GM19043 (cell line): ENCODE measurements around the gene SLC38A11.

Source experiments
- ATAC-seq: cut with Tn5 transposase; IDR thresholded peaks from one replicate; pipeline ENCODE4 v1.9.1; 2021; ENCODE audit warnings: low read depth; ENCODE audit not compliant: unreplicated experiment

SLC38A11 gene

GRCh38 chr2:164847291-164847690 lies 108.0 kb downstream of the SLC38A11 start:
- no peak for ATAC-seq

DNA sequence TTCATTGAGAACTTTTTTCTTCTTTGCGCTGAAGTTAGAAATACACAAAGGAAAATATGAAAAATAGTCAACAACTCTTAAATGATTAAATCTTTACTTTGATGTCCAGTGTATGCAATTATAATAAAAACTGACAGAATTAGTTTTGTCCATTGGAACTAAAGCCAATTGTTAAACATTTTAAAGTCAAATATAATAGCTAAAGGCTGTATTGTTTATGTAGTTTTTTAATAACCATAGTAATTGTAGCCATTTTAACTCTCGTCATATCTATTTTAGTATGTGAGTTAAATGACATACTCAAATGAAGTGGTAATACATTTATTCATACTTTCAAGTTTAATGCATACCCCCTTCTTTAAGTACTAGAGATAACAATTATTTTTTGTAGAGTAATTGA lies 109.0 kb downstream of the SLC38A11 start:
- ATAC-seq: no peak
